K562 (cell line): ENCODE results near the gene WDR64. TPM values are rescaled to one million over a fixed set of nuclear protein-coding genes. Genes with fewer than 3 reads are reported as not detected.

ENCODE experiments used
- ARID1B ChIP-seq: fragments of 450-650 bp; IDR thresholded peaks from 2 replicates; pipeline ENCODE4 v1.6.1; 2016; ENCODE audit warnings: antibody characterized with exemption, mild to moderate bottlenecking, inconsistent platforms
- CBFA2T2 ChIP-seq: fragments of 450-650 bp; conservative IDR thresholded peaks from 2 replicates; pipeline ENCODE4 v1.6.1; 2017; ENCODE audit warnings: mild to moderate bottlenecking
- DACH1 ChIP-seq: fragments of 450-650 bp; IDR thresholded peaks from 2 replicates; pipeline ENCODE4 v1.6.1; 2018; ENCODE audit not compliant: partially characterized antibody
- HNRNPH1 ChIP-seq: fragments of 200-400 bp; formaldehyde crosslinking; optimal IDR thresholded peaks from 2 replicates; pipeline ENCODE3; 2017; ENCODE audit warnings: low read depth, mild to moderate bottlenecking, low read length, moderate library complexity
- KLF10 ChIP-seq: fragments of 250-450 bp; sonication (Bioruptor Pico); IDR thresholded peaks from 2 replicates; pipeline ENCODE4 v1.6.1; 2021; ENCODE audit warnings: matching md5 sums
- NCOA1 ChIP-seq: fragments of 450-650 bp; IDR thresholded peaks from 2 replicates; pipeline ENCODE4 v1.6.1; 2016; ENCODE audit warnings: low read depth
- TAF9B ChIP-seq: fragments of 450-650 bp; IDR thresholded peaks from 2 replicates; pipeline ENCODE4 v1.6.1; 2018; ENCODE audit warnings: mild to moderate bottlenecking; ENCODE audit not compliant: partially characterized antibody
- TBL1XR1 ChIP-seq, 2 experiments: IDR thresholded peaks; 2 replicates each; pipeline ENCODE4 v1.6.1; 2012; ENCODE audit warnings: improper control_type of control experiment in 2 of 2, low read length in 2 of 2, mild to moderate bottlenecking in 1 of 2
- ZNF12 ChIP-seq: sonication (generic); formaldehyde crosslinking; IDR thresholded peaks from 2 replicates; pipeline ENCODE4 v1.4.0; 2020; ENCODE audit warnings: mild to moderate bottlenecking, missing genetic modification reagents
- ZNF175 ChIP-seq: fragments of 200-800 bp; sonication (Bioruptor generic); IDR thresholded peaks from 2 replicates; pipeline ENCODE4 v1.6.1; 2016; ENCODE audit warnings: low read depth, mild to moderate bottlenecking, missing genetic modification characterization, missing compliant biosample characterization
- ZNF232 ChIP-seq: sonication (generic); formaldehyde crosslinking; IDR thresholded peaks from 2 replicates; pipeline ENCODE4 v1.8.0; 2022; ENCODE audit warnings: mild to moderate bottlenecking, missing genetic modification reagents
- ZNF655 ChIP-seq: fragments of 250-450 bp; sonication (Bioruptor Pico); IDR thresholded peaks from 2 replicates; pipeline ENCODE4 v1.5.0; 2021
- polyA plus RNA-seq, 8 experiments: library from polyadenylated mRNA; depleted of rRNA in 4 of 8; stranded (reverse) in 5 of 8; unstranded in 3 of 8; fragments of >200 nt; fragmentation: Nextera tagmentation in 2 of 8; fragmentation: Illumina TruSeq in 1 of 8; extraction: Ambion mirVana in 2 of 8; extraction: Trizol in 1 of 8; gene quantifications; 2 replicates each; pipeline versions ENCODE4 v1.2.1 to v1.2.3, GENCODE V29; 2011 to 2014; ENCODE audit warnings: inconsistent platforms in 1 of 8, missing spikeins in 1 of 8
- total RNA-seq, 7 experiments: library from RNA; depleted of rRNA in 6 of 7; stranded (reverse); fragments of >200 nt in 6 of 7; fragmentation: Illumina TruSeq in 2 of 7; extraction: Trizol in 2 of 7; gene quantifications; 2 replicates each; pipeline versions ENCODE4 v1.2.1 to v1.2.3, GENCODE V29; 2011 to 2021; ENCODE audit warnings: low replicate concordance in 1 of 7
- TF ChIP-seq, protein P1 (sequence below): fragments of 450-650 bp; IDR thresholded peaks from 2 replicates; pipeline ENCODE4 v1.6.1; 2016; ENCODE audit warnings: low read depth
- TF ChIP-seq, protein P2 (sequence below): fragments of 150-350 bp; IDR thresholded peaks from 2 replicates; pipeline ENCODE4 v1.6.1; 2014; ENCODE audit warnings: low read depth, mild to moderate bottlenecking, low read length, borderline replicate concordance

The WDR64 gene
- total and polyA plus RNA-seq, 9 of the 15 experiments (the other 6 are each of a cell fraction or from before 2014, with no cell fraction given): 0.06 to 0.29 (median 0.19) TPM; not detected in 5

GRCh38 chr1:241847796-241848685, 196.0 kb downstream of the WDR64 start, which contains the start of gene EXO1 (continued):
- TF ChIP-seq ZNF12 (CRISPR knock-in tag) (peak; percentile 57; the same call in 1 of the 2 replicates), ARID1B (peak; percentile 18; the same call in 1 of the 2 replicates), TBL1XR1 (IDR thresholded peaks at IDR 0.05; ENCODE audit: low read length in 2 of 2) (peak in 1 of 2 experiments; percentile 63; a peak in 1 of 4 replicates), TAF9B (peak; percentile 58), DACH1 (no peak), ZNF175 (CRISPR knock-in tag) (peak; percentile 86; the same call in 1 of the 2 replicates), ZNF655 (no peak), NCOA1 (no peak), ZNF232 (no peak; the same call in 1 of the 2 replicates), HNRNPH1 (no peak), KLF10 (CRISPR knock-in tag) (no peak), CBFA2T2 (no peak)
- TF ChIP-seq, protein P1, sequence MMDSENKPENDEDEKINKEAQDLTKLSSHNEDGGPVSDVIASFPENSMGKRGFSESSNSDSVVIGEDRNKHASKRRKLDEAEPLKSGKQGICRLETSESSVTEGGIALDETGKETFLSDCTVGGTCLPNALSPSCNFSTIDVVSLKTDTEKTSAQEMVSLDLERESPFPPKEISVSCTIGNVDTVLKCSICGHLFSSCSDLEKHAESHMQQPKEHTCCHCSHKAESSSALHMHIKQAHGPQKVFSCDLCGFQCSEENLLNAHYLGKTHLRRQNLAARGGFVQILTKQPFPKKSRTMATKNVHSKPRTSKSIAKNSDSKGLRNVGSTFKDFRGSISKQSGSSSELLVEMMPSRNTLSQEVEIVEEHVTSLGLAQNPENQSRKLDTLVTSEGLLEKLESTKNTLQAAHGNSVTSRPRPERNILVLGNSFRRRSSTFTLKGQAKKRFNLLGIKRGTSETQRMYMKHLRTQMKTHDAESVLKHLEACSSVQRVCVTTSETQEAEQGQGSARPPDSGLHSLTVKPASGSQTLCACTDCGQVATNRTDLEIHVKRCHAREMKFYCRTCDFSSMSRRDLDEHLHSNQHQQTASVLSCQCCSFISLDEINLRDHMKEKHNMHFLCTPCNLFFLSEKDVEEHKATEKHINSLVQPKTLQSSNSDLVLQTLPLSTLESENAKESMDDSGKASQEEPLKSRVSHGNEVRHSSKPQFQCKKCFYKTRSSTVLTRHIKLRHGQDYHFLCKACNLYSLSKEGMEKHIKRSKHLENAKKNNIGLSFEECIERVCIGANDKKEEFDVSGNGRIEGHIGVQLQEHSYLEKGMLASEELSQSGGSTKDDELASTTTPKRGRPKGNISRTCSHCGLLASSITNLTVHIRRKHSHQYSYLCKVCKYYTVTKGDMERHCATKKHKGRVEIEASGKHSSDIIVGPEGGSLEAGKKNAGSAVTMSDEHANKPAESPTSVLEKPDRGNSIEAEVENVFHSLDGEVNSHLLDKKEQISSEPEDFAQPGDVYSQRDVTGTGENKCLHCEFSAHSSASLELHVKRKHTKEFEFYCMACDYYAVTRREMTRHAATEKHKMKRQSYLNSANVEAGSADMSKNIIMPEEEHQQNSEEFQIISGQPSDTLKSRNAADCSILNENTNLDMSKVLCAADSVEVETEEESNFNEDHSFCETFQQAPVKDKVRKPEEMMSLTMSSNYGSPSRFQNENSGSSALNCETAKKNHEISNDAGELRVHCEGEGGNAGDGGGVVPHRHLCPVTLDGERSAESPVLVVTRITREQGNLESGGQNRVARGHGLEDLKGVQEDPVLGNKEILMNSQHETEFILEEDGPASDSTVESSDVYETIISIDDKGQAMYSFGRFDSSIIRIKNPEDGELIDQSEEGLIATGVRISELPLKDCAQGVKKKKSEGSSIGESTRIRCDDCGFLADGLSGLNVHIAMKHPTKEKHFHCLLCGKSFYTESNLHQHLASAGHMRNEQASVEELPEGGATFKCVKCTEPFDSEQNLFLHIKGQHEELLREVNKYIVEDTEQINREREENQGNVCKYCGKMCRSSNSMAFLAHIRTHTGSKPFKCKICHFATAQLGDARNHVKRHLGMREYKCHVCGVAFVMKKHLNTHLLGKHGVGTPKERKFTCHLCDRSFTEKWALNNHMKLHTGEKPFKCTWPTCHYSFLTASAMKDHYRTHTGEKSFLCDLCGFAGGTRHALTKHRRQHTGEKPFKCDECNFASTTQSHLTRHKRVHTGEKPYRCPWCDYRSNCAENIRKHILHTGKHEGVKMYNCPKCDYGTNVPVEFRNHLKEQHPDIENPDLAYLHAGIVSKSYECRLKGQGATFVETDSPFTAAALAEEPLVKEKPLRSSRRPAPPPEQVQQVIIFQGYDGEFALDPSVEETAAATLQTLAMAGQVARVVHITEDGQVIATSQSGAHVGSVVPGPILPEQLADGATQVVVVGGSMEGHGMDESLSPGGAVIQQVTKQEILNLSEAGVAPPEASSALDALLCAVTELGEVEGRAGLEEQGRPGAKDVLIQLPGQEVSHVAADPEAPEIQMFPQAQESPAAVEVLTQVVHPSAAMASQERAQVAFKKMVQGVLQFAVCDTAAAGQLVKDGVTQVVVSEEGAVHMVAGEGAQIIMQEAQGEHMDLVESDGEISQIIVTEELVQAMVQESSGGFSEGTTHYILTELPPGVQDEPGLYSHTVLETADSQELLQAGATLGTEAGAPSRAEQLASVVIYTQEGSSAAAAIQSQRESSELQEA: no peak
- TF ChIP-seq, protein P2, sequence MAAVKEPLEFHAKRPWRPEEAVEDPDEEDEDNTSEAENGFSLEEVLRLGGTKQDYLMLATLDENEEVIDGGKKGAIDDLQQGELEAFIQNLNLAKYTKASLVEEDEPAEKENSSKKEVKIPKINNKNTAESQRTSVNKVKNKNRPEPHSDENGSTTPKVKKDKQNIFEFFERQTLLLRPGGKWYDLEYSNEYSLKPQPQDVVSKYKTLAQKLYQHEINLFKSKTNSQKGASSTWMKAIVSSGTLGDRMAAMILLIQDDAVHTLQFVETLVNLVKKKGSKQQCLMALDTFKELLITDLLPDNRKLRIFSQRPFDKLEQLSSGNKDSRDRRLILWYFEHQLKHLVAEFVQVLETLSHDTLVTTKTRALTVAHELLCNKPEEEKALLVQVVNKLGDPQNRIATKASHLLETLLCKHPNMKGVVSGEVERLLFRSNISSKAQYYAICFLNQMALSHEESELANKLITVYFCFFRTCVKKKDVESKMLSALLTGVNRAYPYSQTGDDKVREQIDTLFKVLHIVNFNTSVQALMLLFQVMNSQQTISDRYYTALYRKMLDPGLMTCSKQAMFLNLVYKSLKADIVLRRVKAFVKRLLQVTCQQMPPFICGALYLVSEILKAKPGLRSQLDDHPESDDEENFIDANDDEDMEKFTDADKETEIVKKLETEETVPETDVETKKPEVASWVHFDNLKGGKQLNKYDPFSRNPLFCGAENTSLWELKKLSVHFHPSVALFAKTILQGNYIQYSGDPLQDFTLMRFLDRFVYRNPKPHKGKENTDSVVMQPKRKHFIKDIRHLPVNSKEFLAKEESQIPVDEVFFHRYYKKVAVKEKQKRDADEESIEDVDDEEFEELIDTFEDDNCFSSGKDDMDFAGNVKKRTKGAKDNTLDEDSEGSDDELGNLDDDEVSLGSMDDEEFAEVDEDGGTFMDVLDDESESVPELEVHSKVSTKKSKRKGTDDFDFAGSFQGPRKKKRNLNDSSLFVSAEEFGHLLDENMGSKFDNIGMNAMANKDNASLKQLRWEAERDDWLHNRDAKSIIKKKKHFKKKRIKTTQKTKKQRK: no peak
